Muscle layer of duodenum (tissue), 2 donors: ENCODE measurements around the gene SRRD.

ENCODE experiments used
- H3K27ac ChIP-seq: one replicate; pipeline ENCODE4 v1.7.0; 2013; ENCODE audit warnings: mild to moderate bottlenecking, low read length
- H3K27me3 ChIP-seq: one replicate; pipeline ENCODE4 v1.7.0; 2013; ENCODE audit warnings: low read depth, mild to moderate bottlenecking, control low read depth, low read length
- H3K36me3 ChIP-seq, 2 donors: one replicate each; pipeline ENCODE4 v1.7.0; 2013; ENCODE audit warnings: low read length in 2 of 2, control low read depth in 1 of 2, mild to moderate bottlenecking in 1 of 2; ENCODE audit not compliant: insufficient read depth in 2 of 2, control insufficient read depth in 1 of 2
- H3K4me1 ChIP-seq, 2 donors: one replicate each; pipeline ENCODE4 v1.7.0; 2013; ENCODE audit warnings: low read length in 2 of 2, mild to moderate bottlenecking in 2 of 2, control low read depth in 1 of 2, moderate library complexity in 1 of 2; ENCODE audit not compliant: insufficient read depth in 2 of 2, control insufficient read depth in 1 of 2
- H3K4me3 ChIP-seq, 2 donors: one replicate each; pipeline ENCODE4 v1.7.0; 2013; ENCODE audit warnings: low read length in 2 of 2, low read depth in 1 of 2, mild to moderate bottlenecking in 1 of 2
- H3K9me3 ChIP-seq, 2 donors: one replicate each; pipeline ENCODE4 v1.7.0; 2013; ENCODE audit warnings: low read length in 2 of 2, control low read depth in 1 of 2, mild to moderate bottlenecking in 1 of 2; ENCODE audit not compliant: control insufficient read depth in 1 of 2
- donor health status: healthy.

Gene SRRD

GRCh38 chr22:26485806-26486390 is 2.2 kb downstream of the SRRD start:
- Histone ChIP-seq H3K36me3 (peaks cover 30 to 32% of the 10 kb centered on the region in 2 donors), H3K4me1 (peaks cover 8 to 43% of the 10 kb centered on the region in 2 donors), H3K27me3 (no peaks in the 10 kb centered on the region), H3K4me3 (no peak overlapping the region), H3K27ac (no peak overlapping the region), H3K9me3 (no peaks in the 10 kb centered on the region)

GRCh38 chr22:26486394-26486793 is 2.7 kb downstream of the SRRD start:
- no peak overlapping the region for H3K27ac ChIP-seq
- H3K27me3 ChIP-seq = no peaks in the 10 kb centered on the region
- H3K9me3 ChIP-seq = no peaks in the 10 kb centered on the region
- peaks cover 8 to 38% of the 10 kb centered on the region in 2 donors for H3K4me1 ChIP-seq
- H3K36me3 ChIP-seq = peaks cover 30 to 37% of the 10 kb centered on the region in 2 donors
- no peak overlapping the region for H3K4me3 ChIP-seq

- no peaks in the 10 kb centered on the region for H3K9me3 ChIP-seq
- no peaks in the 10 kb centered on the region for H3K27me3 ChIP-seq
- no peak overlapping the region for H3K4me3 ChIP-seq
- H3K27ac ChIP-seq = no peak overlapping the region
- peaks cover 8 to 22% of the 10 kb centered on the region in 2 donors for H3K4me1 ChIP-seq
- peaks cover 42 to 53% of the 10 kb centered on the region in 2 donors for H3K36me3 ChIP-seq
Measured at GRCh38 chr22:26487996-26488395, 4.3 kb downstream of the SRRD start.

GRCh38 chr22:26489447-26490036 is 5.9 kb downstream of the SRRD start:
- Histone ChIP-seq H3K4me3 (no peak overlapping the region), H3K9me3 (no peaks in the 10 kb centered on the region), H3K27ac (no peak overlapping the region), H3K27me3 (no peaks in the 10 kb centered on the region), H3K36me3 (peaks cover 56 to 68% of the 10 kb centered on the region in 2 donors), H3K4me1 (peaks cover 3 to 15% of the 10 kb centered on the region in 2 donors)

- H3K9me3 ChIP-seq = no peaks in the 10 kb centered on the region
- no peaks in the 10 kb centered on the region for H3K27me3 ChIP-seq
- H3K4me3 ChIP-seq = no peak overlapping the region
- H3K27ac ChIP-seq = no peak overlapping the region
- H3K4me1 ChIP-seq = no peaks in the 10 kb centered on the region
- peaks cover 77 to 91% of the 10 kb centered on the region in 2 donors for H3K36me3 ChIP-seq
Measured at GRCh38 chr22:26492220-26492619, 8.5 kb downstream of the SRRD start.

GRCh38 chr22:26494506-26494905 is 10.8 kb downstream of the SRRD start:
- H3K4me1 ChIP-seq = no peaks in the 10 kb centered on the region
- no peak overlapping the region for H3K27ac ChIP-seq
- H3K36me3 ChIP-seq = peaks cover 75 to 82% of the 10 kb centered on the region in 2 donors
- H3K9me3 ChIP-seq = no peaks in the 10 kb centered on the region
- no peak overlapping the region for H3K4me3 ChIP-seq
- no peaks in the 10 kb centered on the region for H3K27me3 ChIP-seq

- no peak overlapping the region for H3K4me3 ChIP-seq
- no peaks in the 10 kb centered on the region for H3K9me3 ChIP-seq
- H3K27ac ChIP-seq = no peak overlapping the region
- peaks cover 67 to 82% of the 10 kb centered on the region in 2 donors for H3K36me3 ChIP-seq
- no peaks in the 10 kb centered on the region for H3K4me1 ChIP-seq
- no peaks in the 10 kb centered on the region for H3K27me3 ChIP-seq
Measured at GRCh38 chr22:26496456-26496855, 12.8 kb downstream of the SRRD start.

- Histone ChIP-seq H3K4me1 (no peaks in the 10 kb centered on the region), H3K27me3 (no peaks in the 10 kb centered on the region), H3K36me3 (peaks cover 71 to 82% of the 10 kb centered on the region in 2 donors), H3K27ac (no peak overlapping the region), H3K9me3 (no peaks in the 10 kb centered on the region), H3K4me3 (no peak overlapping the region)
Measured at GRCh38 chr22:26499188-26499703, 15.6 kb downstream of the SRRD start.

GRCh38 chr22:26501996-26502395 is 18.3 kb downstream of the SRRD start:
- no peaks in the 10 kb centered on the region for H3K9me3 ChIP-seq
- H3K4me1 ChIP-seq = no peaks in the 10 kb centered on the region
- no peaks in the 10 kb centered on the region for H3K27me3 ChIP-seq
- H3K36me3 ChIP-seq = peaks cover 71 to 84% of the 10 kb centered on the region in 2 donors
- no peak overlapping the region for H3K27ac ChIP-seq
- no peak overlapping the region for H3K4me3 ChIP-seq

GRCh38 chr22:26502688-26503561 is 19.2 kb downstream of the SRRD start:
- H3K9me3 ChIP-seq = no peaks in the 10 kb centered on the region
- H3K27ac ChIP-seq = no peak overlapping the region
- H3K36me3 ChIP-seq = peaks cover 67 to 84% of the 10 kb centered on the region in 2 donors
- no peaks in the 10 kb centered on the region for H3K27me3 ChIP-seq
- no peak overlapping the region for H3K4me3 ChIP-seq
- no peaks in the 10 kb centered on the region for H3K4me1 ChIP-seq

- Histone ChIP-seq H3K27me3 (no peaks in the 10 kb centered on the region), H3K9me3 (no peaks in the 10 kb centered on the region), H3K36me3 (peaks cover 69 to 90% of the 10 kb centered on the region in 2 donors), H3K27ac (no peak overlapping the region), H3K4me1 (no peaks in the 10 kb centered on the region), H3K4me3 (no peak overlapping the region)
Measured at GRCh38 chr22:26503758-26504157, 20.1 kb downstream of the SRRD start.
